Heart left ventricle (tissue), 16 donors: ENCODE data around the gene RACK1. TPM values are rescaled to one million over a fixed set of nuclear protein-coding genes. Genes with fewer than 3 reads are reported as not detected.
"Not testable (repeated sequence)": the region's sequence is repeated elsewhere in the genome, so short reads cannot be mapped to it uniquely, and the experiment has no call there.

ENCODE experiments used
- ATAC-seq, 4 donors: fragments of 200-7000 bp; cut with Tn5 transposase; one replicate each; pipeline ENCODE4 v1.9.1; 2020 to 2022; ENCODE audit warnings: moderate library complexity in 4 of 4, mild to moderate bottlenecking in 3 of 4, moderate number of reproducible peaks in 1 of 4
- DNase-seq, 5 donors: peaks; one replicate each; pipeline ENCODE4 v3.0.0-alpha.2; 2020
- H3K27ac ChIP-seq, 12 donors: fragments of 200-600 bp; sonication (generic) in 4 of 12; one replicate each; pipeline versions ENCODE4 v1.5.0 to v1.8.0; 2016 to 2022; ENCODE audit warnings: mild to moderate bottlenecking in 2 of 12
- H3K27me3 ChIP-seq, 9 donors: fragments of 200-600 bp; sonication (generic) in 2 of 9; one replicate each; pipeline versions ENCODE4 v1.5.1 to v1.8.0; 2016 to 2022; ENCODE audit warnings: mild to moderate bottlenecking in 3 of 9
- H3K36me3 ChIP-seq, 9 donors: fragments of 200-600 bp; sonication (generic) in 2 of 9; one replicate each; pipeline versions ENCODE4 v1.5.0 to v1.8.0; 2018 to 2022; ENCODE audit warnings: mild to moderate bottlenecking in 2 of 9
- H3K4me1 ChIP-seq, 12 donors: fragments of 200-600 bp; sonication (generic) in 4 of 12; one replicate each; pipeline versions ENCODE4 v1.5.0 to v1.8.0; 2016 to 2022; ENCODE audit warnings: mild to moderate bottlenecking in 3 of 12
- H3K4me3 ChIP-seq, 12 donors: fragments of 200-600 bp; sonication (generic) in 4 of 12; one replicate each; pipeline versions ENCODE4 v1.5.0 to v1.8.0; 2017 to 2022; ENCODE audit warnings: mild to moderate bottlenecking in 9 of 12, moderate library complexity in 4 of 12
- H3K9me3 ChIP-seq, 12 donors: fragments of 200-600 bp; sonication (generic) in 4 of 12; one replicate each; pipeline versions ENCODE4 v1.5.0 to v1.8.0; 2016 to 2022; ENCODE audit warnings: mild to moderate bottlenecking in 1 of 12
- CTCF ChIP-seq, 12 donors: fragments of 200-600 bp; sonication (generic) in 4 of 12; IDR thresholded peaks; one replicate each; pipeline versions ENCODE4 v1.5.0 to v1.8.0; 2018 to 2022; ENCODE audit warnings: antibody characterized with exemption in 12 of 12, mild to moderate bottlenecking in 5 of 12
- POLR2A ChIP-seq, 2 donors: fragments of 450-650 bp; IDR thresholded peaks; one replicate each; pipeline ENCODE4 v1.6.1; 2017; ENCODE audit warnings: antibody characterized with exemption in 2 of 2, mild to moderate bottlenecking in 2 of 2, moderate library complexity in 2 of 2
- WGBS, 4 donors: extraction: QIAGEN DNeasy Blood & Tissue Kit in 2 of 4; methylation state at CpG; one replicate each; pipeline versions ENCODE4 v1.1.5 to v1.1.7; 2013 to 2018; 5-methylcytosine and 5-hydroxymethylcytosine counted together
- intact Hi-C, 10 donors: fragments of 100-400 bp; cut with DNase I; formaldehyde crosslinking; loops; one replicate each; pipeline versions ENCODE4 v1.11.1 to v1.14.2; 2022
- long read RNA-seq, 3 donors: library from polyadenylated mRNA; unstranded; transcript quantifications; one replicate each; pipeline ENCODE4 v2.0.0, GENCODE V29; 2020 to 2021
- polyA plus RNA-seq, 2 donors: library from polyadenylated mRNA; stranded (reverse); fragments of 200-250 nt; gene quantifications; one replicate each; pipeline ENCODE4 v1.2.3, GENCODE V29; 2013
- total RNA-seq, 9 donors: library from RNA; depleted of rRNA in 2 of 9; stranded (reverse); fragments of >200 nt in 2 of 9; fragmentation: NEBNext Ultra II Directional in 3 of 9; extraction: Animal tissue kit (Norgen Biotek cat#: 25700) in 3 of 9; gene quantifications; one replicate each; pipeline versions ENCODE4 v1.1.0 to v1.2.4, GENCODE V29; 2016 to 2023
- donor health status: ischemic (EF 13 %, LVEDD 7.1; RV severe dilation, severe dysfunction).
- donor health status: healthy with polysubstance abuse.
- donor health status: DM: no; HTN: yes; CAD: no.
- donor health status: DM: no; HTN: no; CAD: no.
- donor health status: ischemic (EF 25% LVEDD 6.9; RV normal size, moderate dysfunction).
- donor health status: ischemic (EF 25% LVEDD 5.7; RV mildly dilated, moderate dysfunction).
- donor health status: healthy.
- donor health status: DM: yes; HTN: yes; CAD: no.
- donor health status: ischemic (EF 35%, LVEDD 5.7; RV mildly dilated, moderate dysfunction).
- donor health status: nonischemic (EF 11% LVEDD 7.7; RV severe dilation, severe dysfunction).
- donor health status: DM: yes; HTN: yes; CAD: no.
- donor health status: PGD.
- donor health status: ischemic (EF 29% LVEDD 5.4; RV normal size, mild dysfunction).
- donor health status: nonischemic (EF 23%, LVEDD 6.1; RV moderate dilation, normal function).

Gene RACK1
- total RNA-seq, result 1,000 to 10,000 TPM in 2 of 9 donors, 100 to 1,000 TPM in 7; 560 to 1,237 (median 771) TPM
- 1,000 to 10,000 TPM in 1 of 2 donors, 100 to 1,000 TPM in 1; 876 to 2,287 TPM for polyA plus RNA-seq
- long read RNA-seq, donor 1, transcript RACK1-227 (8 exons, 1,403 nt), result major isoform, 589 of 613 reads
- long read RNA-seq, donor 1, partial matches to known transcripts, result 9 of 613 reads
- long read RNA-seq, donor 1, other reads (novel, unspliced or antisense), result 7 of 613 reads
- long read RNA-seq, donor 2, transcript RACK1-210 (8 exons, 1,098 nt), result minor isoform, 34 of 2,051 reads
- long read RNA-seq, donor 2, transcript RACK1-227 (8 exons, 1,403 nt), result major isoform, 1,935 of 2,051 reads
- long read RNA-seq, donor 2, transcript RACK1-233 (3 exons, 791 nt), result minor isoform, 6 of 2,051 reads
- long read RNA-seq, donor 2, partial matches to known transcripts, result 25 of 2,051 reads
- long read RNA-seq, donor 2, other reads (novel, unspliced or antisense), result 47 of 2,051 reads
- long read RNA-seq, donor 3, transcript RACK1-210 (8 exons, 1,098 nt), result minor isoform, 6 of 484 reads
- long read RNA-seq, donor 3, transcript RACK1-227 (8 exons, 1,403 nt), result major isoform, 457 of 484 reads
- long read RNA-seq, donor 3, partial matches to known transcripts, result 12 of 484 reads
- long read RNA-seq, donor 3, other reads (novel, unspliced or antisense), result 4 of 484 reads

- Histone ChIP-seq H3K4me1 (peaks cover 3 to 74% (median 48%) of the 10 kb centered on the region in 12 donors), H3K27me3 (no peaks in the 10 kb centered on the region), H3K4me3 (peak within 1 kb of the TSS; percentile 68 to 90 (median 80)), H3K36me3 (peaks cover 2 to 40% (median 34%) of the 10 kb centered on the region in 9 donors), H3K27ac (peak within 1 kb of the TSS; percentile 83 to 99 (median 95)), H3K9me3 (no peaks in the 10 kb centered on the region)
- 0% methylated on average over 30 to 50 of the region's 50 CpGs for WGBS, 4 donors
- peak; percentile 90 to 93 (median 92) for DNase-seq
- ATAC-seq, result peak; percentile 67 to 75 (median 70)
- TF ChIP-seq CTCF (IDR thresholded peaks at IDR 0.05) (no peak), POLR2A (IDR thresholded peaks at IDR 0.05) (peak in 1 of 2 donors; percentile 63)
- intact Hi-C loops, result loop anchor here in 8 of 10 donors (1.0 to 10.0 kb wide), 6 partner anchors 19 to 439 kb away; partner anchors contain the start of genes TRIM41 (in 4 of the 8), MGAT1 (in 1 of the 8) and TRIM7 (in 1 of the 8)
Observed at GRCh38 chr5:181243564-181244343, at the start of gene RACK1. RACK1 (minus strand) TSS chr5:181243906; CDS start chr5:181243800, 106 bp downstream.

- H3K4me3 ChIP-seq, ATAC-seq, H3K9me3 ChIP-seq, intact Hi-C loops, H3K4me1 ChIP-seq, H3K27ac ChIP-seq, H3K27me3 ChIP-seq, DNase-seq, H3K36me3 ChIP-seq: not testable (repeated sequence)
- 68 to 80% (median 78%) methylated on average over 1 of the region's 1 CpG for WGBS, 4 donors
Observed at GRCh38 chr5:181287331-181287730, 43.6 kb upstream of the RACK1 start.

- H3K4me3 ChIP-seq, H3K36me3 ChIP-seq, H3K4me1 ChIP-seq, DNase-seq, H3K9me3 ChIP-seq, intact Hi-C loops, ATAC-seq, H3K27me3 ChIP-seq, H3K27ac ChIP-seq: not testable (repeated sequence)
- WGBS, 4 donors, result 95 to 97% (median 96%) methylated on average over 8 to 10 of the region's 10 CpGs
Observed at GRCh38 chr5:181285962-181286705, 42.4 kb upstream of the RACK1 start.

GRCh38 chr5:181283841-181284755 lies 40.4 kb upstream of the RACK1 start:
- DNase-seq, H3K36me3 ChIP-seq, H3K27ac ChIP-seq, H3K9me3 ChIP-seq, H3K27me3 ChIP-seq, H3K4me3 ChIP-seq, H3K4me1 ChIP-seq, ATAC-seq, intact Hi-C loops: not testable (repeated sequence)
- 59 to 80% (median 73%) methylated on average over 4 to 6 of the region's 6 CpGs for WGBS, 4 donors
- peak in 7 of 12 donors; percentile 11 to 38 (median 21) for TF ChIP-seq CTCF (IDR thresholded peaks at IDR 0.05)
